Measurements from ENCODE around the gene CHGA.

The CHGA gene

GRCh38 chr14:92981726-92982125, 58.8 kb downstream of the CHGA start:
- no peak for DNase-seq (ENCODE audit: low read depth)
- TF ChIP-seq, protein P1, sequence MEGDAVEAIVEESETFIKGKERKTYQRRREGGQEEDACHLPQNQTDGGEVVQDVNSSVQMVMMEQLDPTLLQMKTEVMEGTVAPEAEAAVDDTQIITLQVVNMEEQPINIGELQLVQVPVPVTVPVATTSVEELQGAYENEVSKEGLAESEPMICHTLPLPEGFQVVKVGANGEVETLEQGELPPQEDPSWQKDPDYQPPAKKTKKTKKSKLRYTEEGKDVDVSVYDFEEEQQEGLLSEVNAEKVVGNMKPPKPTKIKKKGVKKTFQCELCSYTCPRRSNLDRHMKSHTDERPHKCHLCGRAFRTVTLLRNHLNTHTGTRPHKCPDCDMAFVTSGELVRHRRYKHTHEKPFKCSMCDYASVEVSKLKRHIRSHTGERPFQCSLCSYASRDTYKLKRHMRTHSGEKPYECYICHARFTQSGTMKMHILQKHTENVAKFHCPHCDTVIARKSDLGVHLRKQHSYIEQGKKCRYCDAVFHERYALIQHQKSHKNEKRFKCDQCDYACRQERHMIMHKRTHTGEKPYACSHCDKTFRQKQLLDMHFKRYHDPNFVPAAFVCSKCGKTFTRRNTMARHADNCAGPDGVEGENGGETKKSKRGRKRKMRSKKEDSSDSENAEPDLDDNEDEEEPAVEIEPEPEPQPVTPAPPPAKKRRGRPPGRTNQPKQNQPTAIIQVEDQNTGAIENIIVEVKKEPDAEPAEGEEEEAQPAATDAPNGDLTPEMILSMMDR (IDR thresholded peaks at IDR 0.05; ENCODE audit: low read depth, low read length, missing control alignments), result no peak
- H3K4me3 ChIP-seq (ENCODE audit: low read depth, low read length), result no peak overlapping the region
- in situ Hi-C loops (cut with HindIII; ENCODE audit: low sequenced_read_pairs), result no loop called here

- H3K4me3 ChIP-seq (ENCODE audit: low read depth, low read length), result no peak overlapping the region
- in situ Hi-C loops (cut with HindIII; ENCODE audit: low sequenced_read_pairs), result no loop called here
- TF ChIP-seq, protein P1 (IDR thresholded peaks at IDR 0.05; ENCODE audit: low read depth, low read length, missing control alignments), result no peak
- DNase-seq (ENCODE audit: low read depth), result no peak
These were observed 60.0 kb downstream of the CHGA start for GRCh38 chr14:92982956-92983355.

DNA sequence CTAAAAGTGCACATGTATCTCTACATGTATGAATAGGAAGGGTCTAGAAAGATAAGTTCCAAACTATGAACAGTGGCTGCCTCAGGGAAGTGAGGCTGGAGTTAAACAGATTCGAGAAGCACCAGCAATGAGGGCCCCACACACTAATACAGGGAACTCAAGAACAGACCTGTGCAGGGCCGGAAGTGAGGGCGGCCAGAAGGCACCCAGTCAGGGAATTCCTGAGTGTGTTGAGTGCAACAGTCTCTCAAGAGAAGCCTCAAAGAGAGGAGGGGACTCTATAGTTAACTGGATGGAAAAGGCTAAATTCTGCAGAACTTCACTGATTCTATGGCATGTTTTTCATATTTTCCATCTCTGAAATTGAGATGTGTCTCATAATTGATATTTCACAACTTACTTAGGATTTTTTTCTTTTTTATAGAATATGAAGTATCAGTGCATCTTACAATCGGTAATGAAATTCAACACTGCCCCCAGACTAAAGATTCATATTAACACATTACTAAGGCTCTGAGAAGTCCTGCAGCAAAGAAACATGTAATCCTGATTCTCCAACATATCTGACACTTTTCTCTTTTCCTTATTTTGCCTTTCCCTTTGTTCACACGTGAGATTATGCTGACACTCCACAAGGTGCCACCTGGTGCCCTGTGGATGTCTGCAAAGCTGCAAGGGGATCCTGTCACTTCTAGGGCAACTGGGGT, 61.3 kb downstream of the CHGA start:
- in situ Hi-C loops (cut with HindIII; ENCODE audit: low sequenced_read_pairs), result no loop called here
- H3K4me3 ChIP-seq (ENCODE audit: low read depth, low read length), result no peak overlapping the region
- TF ChIP-seq, protein P1 (IDR thresholded peaks at IDR 0.05; ENCODE audit: low read depth, low read length, missing control alignments), result no peak
- no peak for DNase-seq (ENCODE audit: low read depth)
